ENCODE data around the gene MICAL3. TPM values are rescaled to one million over a fixed set of nuclear protein-coding genes. Genes with fewer than 3 reads are reported as not detected.

MICAL3 gene
- total RNA-seq, 1 donor from 2014 or later = 47.5 TPM

DNA sequence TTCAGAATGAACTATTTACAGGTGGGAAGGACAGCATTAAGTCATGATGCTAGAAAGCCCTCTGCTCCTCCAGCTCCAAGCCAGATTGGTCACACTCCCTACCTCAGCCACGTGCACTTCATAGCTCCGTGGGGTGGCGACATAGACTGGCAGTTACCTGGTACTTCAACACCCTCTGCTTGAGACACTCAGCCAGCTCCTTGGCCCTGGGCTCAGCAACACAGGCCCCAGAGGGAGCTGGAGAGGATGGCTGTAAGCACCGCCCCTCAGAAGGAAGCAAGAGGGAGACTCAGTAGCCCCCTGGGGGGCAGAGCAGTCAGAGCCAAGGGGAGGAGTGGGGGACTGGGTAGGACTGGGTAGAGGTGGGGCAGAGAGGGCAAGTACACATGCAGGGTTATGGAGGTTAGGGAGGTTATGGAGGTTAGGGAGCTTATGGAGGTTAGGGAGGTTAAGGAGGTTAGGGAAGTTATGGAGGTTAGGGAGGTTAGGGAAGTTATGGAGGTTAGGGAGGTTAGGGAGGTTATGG, 148.0 kb downstream of the MICAL3 start:
- DNase-seq (ENCODE audit: low read depth) = no peak
- no peak overlapping the region for H3K4me3 ChIP-seq (ENCODE audit: low read depth, low read length)

GRCh38 chr22:17875631-17876030, 148.7 kb downstream of the MICAL3 start:
- H3K4me3 ChIP-seq (ENCODE audit: low read depth, low read length) = no peak overlapping the region
- no peak for TF ChIP-seq CTCF (conservative IDR thresholded peaks at IDR 0.05; ENCODE audit: low read depth, low read length)
- no peak for DNase-seq (ENCODE audit: low read depth)

More for the DNA sequence above, 148.0 kb downstream of the MICAL3 start:
- no peak for TF ChIP-seq CTCF (conservative IDR thresholded peaks at IDR 0.05; ENCODE audit: low read depth, low read length)

DNA sequence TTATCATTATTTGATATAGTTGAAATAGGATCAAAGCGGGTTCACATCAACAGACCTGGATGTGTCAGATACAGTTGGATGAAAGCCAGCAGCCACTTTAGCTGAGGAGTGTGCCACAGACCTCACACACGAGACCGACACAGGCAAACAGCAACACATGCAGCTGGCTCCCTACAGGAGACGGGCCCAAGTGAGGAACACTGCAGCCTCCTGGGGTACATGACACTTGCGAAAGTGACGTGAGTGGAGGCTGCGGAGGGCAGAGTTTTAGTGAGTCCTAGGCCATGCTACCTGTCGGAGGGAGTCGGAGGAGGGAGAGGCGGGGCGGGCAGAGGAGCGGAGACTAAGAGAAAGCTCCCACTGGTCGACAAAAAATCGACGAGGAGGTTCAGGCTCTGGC, 149.2 kb downstream of the MICAL3 start:
- H3K4me3 ChIP-seq (ENCODE audit: low read depth, low read length) = no peak overlapping the region
- no peak for TF ChIP-seq CTCF (conservative IDR thresholded peaks at IDR 0.05; ENCODE audit: low read depth, low read length)
- DNase-seq (ENCODE audit: low read depth) = no peak

GRCh38 chr22:17874231-17874905, 150.0 kb downstream of the MICAL3 start:
- TF ChIP-seq CTCF (conservative IDR thresholded peaks at IDR 0.05; ENCODE audit: low read depth, low read length) = no peak
- DNase-seq (ENCODE audit: low read depth) = no peak
- H3K4me3 ChIP-seq (ENCODE audit: low read depth, low read length) = no peak overlapping the region

GRCh38 chr22:17873804-17874203, 150.6 kb downstream of the MICAL3 start:
- DNase-seq (ENCODE audit: low read depth) = no peak
- TF ChIP-seq CTCF (conservative IDR thresholded peaks at IDR 0.05; ENCODE audit: low read depth, low read length) = no peak

GRCh38 chr22:17873116-17873515, 151.2 kb downstream of the MICAL3 start:
- H3K4me3 ChIP-seq (ENCODE audit: low read depth, low read length) = no peak overlapping the region
- DNase-seq (ENCODE audit: low read depth) = no peak
- no peak for TF ChIP-seq CTCF (conservative IDR thresholded peaks at IDR 0.05; ENCODE audit: low read depth, low read length)

More at GRCh38 chr22:17873804-17874203, 150.6 kb downstream of the MICAL3 start:
- no peak overlapping the region for H3K4me3 ChIP-seq (ENCODE audit: low read depth, low read length)

DNA sequence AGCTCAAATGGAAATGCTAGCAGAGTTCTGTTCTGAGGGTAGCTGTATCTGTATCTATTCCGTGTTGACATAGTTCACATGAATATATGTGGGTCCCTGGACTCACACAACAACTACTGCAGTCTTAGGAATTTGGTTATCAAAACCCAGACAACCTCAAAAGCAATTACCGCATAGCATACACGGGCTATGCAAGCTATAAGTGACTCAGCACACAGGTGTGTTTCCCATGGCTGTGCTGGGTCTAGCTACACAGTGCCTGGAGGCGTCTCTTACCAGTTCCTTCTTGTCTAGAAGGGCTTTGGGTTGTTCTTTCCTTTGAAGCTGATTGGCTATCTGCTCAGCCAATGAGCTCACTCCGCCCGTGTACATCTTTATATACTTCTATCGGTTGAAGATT, 151.9 kb downstream of the MICAL3 start:
- no peak for TF ChIP-seq CTCF (conservative IDR thresholded peaks at IDR 0.05; ENCODE audit: low read depth, low read length)
- H3K4me3 ChIP-seq (ENCODE audit: low read depth, low read length) = no peak overlapping the region
- no peak for DNase-seq (ENCODE audit: low read depth)
